Caco-2 (cell line): ENCODE measurements around the gene TRAPPC2. TPM values are rescaled to one million over a fixed set of nuclear protein-coding genes. Genes with fewer than 3 reads are reported as not detected.
"Not testable (repeated sequence)": the region's sequence is repeated elsewhere in the genome, so short reads cannot be mapped to it uniquely, and the experiment has no call there.

Source experiments
- BruUV-seq: library from RNA; stranded (reverse); fragments of 400-500 nt; replicated peaks from 2 replicates; lab custom pipeline; 2021; lab: Mats Ljungman, UMichigan
- CTCF ChIA-PET: fragments of 300-600 bp; sonication (Branson Sonifier 250); formaldehyde crosslinking; loops from one replicate; lab custom pipeline; 2022; ENCODE audit warnings: antibody characterized with exemption; lab: Charles Lee
- POLR2A ChIA-PET: fragments of 300-600 bp; sonication (Branson Sonifier 250); formaldehyde crosslinking; loops from one replicate; lab custom pipeline; 2022; ENCODE audit warnings: antibody characterized with exemption; lab: Charles Lee
- DNase-seq, 2 experiments: peaks; one replicate each; pipeline versions ENCODE4 v3.0.0 to v3.0.0-alpha.2; 2020 to 2022
- H3K27me3 ChIP-seq: replicated peaks from 2 replicates; pipeline ENCODE4 v1.6.0; 2011; ENCODE audit warnings: low read length; ENCODE audit not compliant: control insufficient read depth, insufficient read depth
- H3K36me3 ChIP-seq: 2 replicates; pipeline ENCODE4 v1.5.1; 2011; ENCODE audit warnings: low read length; ENCODE audit not compliant: control insufficient read depth, insufficient read depth
- H3K4me1 ChIP-seq: fragments of 250-450 bp; sonication (Bioruptor Pico); 2 replicates; pipeline ENCODE4 v1.5.1; 2020; ENCODE audit warnings: mild to moderate bottlenecking
- H3K4me3 ChIP-seq: 2 replicates; pipeline ENCODE4 v1.5.1; 2011; ENCODE audit warnings: low read depth, mild to moderate bottlenecking, control low read depth, low read length
- H3K9me3 ChIP-seq: fragments of 250-450 bp; sonication (Bioruptor Pico); 2 replicates; pipeline ENCODE4 v1.5.1; 2020; ENCODE audit warnings: mild to moderate bottlenecking, moderate library complexity
- H3K27ac Mint-ChIP-seq: one replicate; pipeline ENCODE4 v1.8.0; 2022; ENCODE audit warnings: mixed read lengths; ENCODE audit not compliant: unreplicated experiment
- H3K27me3 Mint-ChIP-seq: one replicate; pipeline ENCODE4 v1.8.0; 2022; ENCODE audit warnings: mixed read lengths; ENCODE audit not compliant: insufficient read depth, unreplicated experiment
- H3K36me3 Mint-ChIP-seq: one replicate; pipeline ENCODE4 v1.8.0; 2022; ENCODE audit warnings: mild to moderate bottlenecking, mixed read lengths; ENCODE audit not compliant: insufficient read depth, unreplicated experiment
- H3K4me1 Mint-ChIP-seq: one replicate; pipeline ENCODE4 v1.8.0; 2022; ENCODE audit warnings: low read depth, mixed read lengths; ENCODE audit not compliant: unreplicated experiment
- H3K4me3 Mint-ChIP-seq: one replicate; pipeline ENCODE4 v1.8.0; 2022; ENCODE audit warnings: mild to moderate bottlenecking, moderate library complexity, mixed read lengths; ENCODE audit not compliant: unreplicated experiment
- H3K9me3 Mint-ChIP-seq: one replicate; pipeline ENCODE4 v1.8.0; 2022; ENCODE audit warnings: mixed read lengths; ENCODE audit not compliant: unreplicated experiment
- intact Hi-C: fragments of 100-400 bp; cut with micrococcal nuclease; formaldehyde crosslinking; loops from one replicate; pipeline ENCODE4 v1.10.0; 2022; ENCODE audit not compliant: unreplicated experiment
- total RNA-seq: library from RNA; stranded (reverse); gene quantifications from 2 replicates; pipeline ENCODE4 v1.2.3, GENCODE V29; 2022
- TF ChIP-seq, protein P1 (sequence below), 2 experiments: fragments of 200-600 bp in 1 of 2; IDR thresholded peaks; 1 replicate in 1 of 2; 2 replicates in 1 of 2; pipeline versions ENCODE4 v1.5.1 to v1.8.0; 2011 to 2022; ENCODE audit warnings: antibody characterized with exemption in 1 of 2, control low read depth in 1 of 2, inconsistent platforms in 1 of 2, low read depth in 1 of 2, low read length in 1 of 2, mild to moderate bottlenecking in 1 of 2, moderate library complexity in 1 of 2; ENCODE audit not compliant: insufficient read depth in 1 of 2, severe bottlenecking in 1 of 2, unreplicated experiment in 1 of 2

TRAPPC2 gene
- total RNA-seq, 1 experiment from 2014 or later: 19.3 TPM

DNA sequence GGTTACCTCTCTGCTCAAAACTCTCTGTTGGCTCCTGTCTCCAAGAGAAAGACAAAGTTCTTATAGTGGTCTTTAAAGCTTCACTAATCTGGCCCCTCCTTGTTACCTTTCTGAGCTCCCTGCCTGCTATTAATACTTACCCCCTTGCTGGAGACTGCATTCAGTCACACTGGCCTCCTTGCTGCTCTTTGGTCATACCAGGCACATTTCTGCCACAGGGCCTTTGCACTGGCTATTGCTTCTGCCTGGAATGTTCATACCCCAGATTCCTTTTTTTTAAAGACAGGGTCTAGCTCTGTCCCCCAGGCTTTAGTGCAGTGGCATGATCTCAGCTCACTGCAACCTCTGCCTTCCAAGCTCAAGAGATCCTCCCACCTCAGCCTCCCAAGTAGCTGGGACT, 61.4 kb downstream of the TRAPPC2 start:
- no peaks in the 10 kb centered on the region for H3K9me3 ChIP-seq
- DNase-seq: no peak
- no peaks in the 10 kb centered on the region for H3K27me3 Mint-ChIP-seq
- H3K9me3 Mint-ChIP-seq: peaks cover 9% of the 10 kb centered on the region
- no peak overlapping the region for H3K4me3 Mint-ChIP-seq
- intact Hi-C loops: no loop called here
- no peaks in the 10 kb centered on the region for H3K27me3 ChIP-seq
- no TSS peak for BruUV-seq
- H3K27ac Mint-ChIP-seq: no peak overlapping the region
- POLR2A ChIA-PET: no interaction called here
- peaks cover 7% of the 10 kb centered on the region for H3K4me1 Mint-ChIP-seq
- H3K36me3 ChIP-seq: no peaks in the 10 kb centered on the region
- peaks cover 16% of the 10 kb centered on the region for H3K4me1 ChIP-seq
- H3K36me3 Mint-ChIP-seq: peaks cover 7% of the 10 kb centered on the region
- CTCF ChIA-PET: no interaction called here
- TF ChIP-seq, protein P1, sequence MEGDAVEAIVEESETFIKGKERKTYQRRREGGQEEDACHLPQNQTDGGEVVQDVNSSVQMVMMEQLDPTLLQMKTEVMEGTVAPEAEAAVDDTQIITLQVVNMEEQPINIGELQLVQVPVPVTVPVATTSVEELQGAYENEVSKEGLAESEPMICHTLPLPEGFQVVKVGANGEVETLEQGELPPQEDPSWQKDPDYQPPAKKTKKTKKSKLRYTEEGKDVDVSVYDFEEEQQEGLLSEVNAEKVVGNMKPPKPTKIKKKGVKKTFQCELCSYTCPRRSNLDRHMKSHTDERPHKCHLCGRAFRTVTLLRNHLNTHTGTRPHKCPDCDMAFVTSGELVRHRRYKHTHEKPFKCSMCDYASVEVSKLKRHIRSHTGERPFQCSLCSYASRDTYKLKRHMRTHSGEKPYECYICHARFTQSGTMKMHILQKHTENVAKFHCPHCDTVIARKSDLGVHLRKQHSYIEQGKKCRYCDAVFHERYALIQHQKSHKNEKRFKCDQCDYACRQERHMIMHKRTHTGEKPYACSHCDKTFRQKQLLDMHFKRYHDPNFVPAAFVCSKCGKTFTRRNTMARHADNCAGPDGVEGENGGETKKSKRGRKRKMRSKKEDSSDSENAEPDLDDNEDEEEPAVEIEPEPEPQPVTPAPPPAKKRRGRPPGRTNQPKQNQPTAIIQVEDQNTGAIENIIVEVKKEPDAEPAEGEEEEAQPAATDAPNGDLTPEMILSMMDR (IDR thresholded peaks at IDR 0.05; ENCODE audit: insufficient read depth in 1 of 2, low read depth in 1 of 2, low read length in 1 of 2, severe bottlenecking in 1 of 2, unreplicated experiment in 1 of 2): no peak
- H3K4me3 ChIP-seq: no peak overlapping the region

DNA sequence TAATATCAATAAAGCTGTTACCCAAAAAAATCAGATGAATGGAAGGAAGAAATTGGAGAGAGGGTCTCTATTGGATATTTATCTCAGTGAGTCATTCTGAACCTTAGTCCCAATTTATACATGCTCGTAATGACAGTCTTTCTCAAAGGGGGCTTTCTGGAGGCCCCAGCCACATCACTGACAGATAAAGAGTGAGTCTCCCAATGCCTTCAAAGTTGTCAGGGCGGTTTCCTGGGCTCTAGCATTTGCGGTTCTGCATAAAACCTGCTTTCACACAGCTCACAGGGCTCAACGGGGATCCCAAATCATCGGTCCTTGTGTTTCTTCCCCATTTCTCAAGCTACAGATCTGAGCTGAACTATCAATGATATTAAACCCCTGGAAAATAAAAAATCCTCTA, 64.2 kb downstream of the TRAPPC2 start:
- Histone ChIP-seq H3K36me3 (no peaks in the 10 kb centered on the region), H3K4me1 (peaks cover 20% of the 10 kb centered on the region), H3K9me3 (no peaks in the 10 kb centered on the region), H3K27me3 (no peaks in the 10 kb centered on the region), H3K4me3 (no peak overlapping the region)
- intact Hi-C loops: no loop called here
- DNase-seq: no peak
- Mint-ChIP-seq H3K27me3 (no peaks in the 10 kb centered on the region), H3K4me3 (peak overlapping the region; percentile 55), H3K36me3 (peaks cover 7% of the 10 kb centered on the region), H3K9me3 (peaks cover 9% of the 10 kb centered on the region), H3K4me1 (peaks cover 7% of the 10 kb centered on the region), H3K27ac (no peak overlapping the region)
- ChIA-PET CTCF (no interaction called here), POLR2A (no interaction called here)
- TF ChIP-seq, protein P1 (IDR thresholded peaks at IDR 0.05; ENCODE audit: insufficient read depth in 1 of 2, low read depth in 1 of 2, low read length in 1 of 2, severe bottlenecking in 1 of 2, unreplicated experiment in 1 of 2): no peak
- no TSS peak for BruUV-seq

DNA sequence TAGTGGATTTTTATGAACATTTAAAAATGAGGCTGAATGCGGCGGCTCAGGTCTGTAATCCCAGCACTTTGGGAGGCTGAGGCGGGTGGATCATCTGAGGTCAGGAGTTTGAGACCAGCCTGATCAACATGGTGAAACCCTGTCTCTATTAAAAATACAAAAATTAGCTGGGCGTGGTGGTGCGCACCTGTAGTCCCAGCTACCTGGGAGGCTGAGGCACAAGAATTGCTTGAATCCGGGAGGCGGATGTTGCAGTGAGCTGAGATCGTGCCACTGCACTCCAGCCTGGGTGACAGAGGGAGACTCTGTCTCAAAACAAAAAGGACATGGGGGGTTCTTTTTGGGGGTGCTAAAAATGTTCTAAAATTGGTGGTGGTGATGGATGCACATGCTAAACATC, 64.7 kb downstream of the TRAPPC2 start:
- H3K36me3 ChIP-seq, H3K36me3 Mint-ChIP-seq, DNase-seq, H3K9me3 Mint-ChIP-seq, H3K27me3 ChIP-seq, H3K4me3 ChIP-seq, H3K27me3 Mint-ChIP-seq, H3K9me3 ChIP-seq: not testable (repeated sequence)
- Mint-ChIP-seq H3K27ac (peak overlapping the region; percentile 85), H3K4me3 (peak overlapping the region; percentile 55), H3K4me1 (peaks cover 11% of the 10 kb centered on the region)
- POLR2A ChIA-PET: interaction anchor here (1.0 to 1.3 kb wide), 2 partner anchors 19 to 65 kb away, joined by 5 to 13 read pairs; partner anchors contain the start of genes OFD1, RAB9A and TRAPPC2
- TSS peak; percentile 89 for BruUV-seq
- CTCF ChIA-PET: interaction anchor here (0.6 kb wide), 1 partner anchor 53 kb away, joined by 3 read pairs; no protein-coding TSS in a partner anchor
- intact Hi-C loops: loop anchor here (1.0 to 5.0 kb wide), 2 partner anchors 19 to 63 kb away; partner anchors contain the start of genes OFD1 and TRAPPC2
- peaks cover 22% of the 10 kb centered on the region for H3K4me1 ChIP-seq
